Activated T-cell treated with anti-CD3 and anti-CD28 coated beads for 4 hours (primary cell): ENCODE results near the gene NIN.

Experiments used
- DNase-seq: peaks from one replicate; pipeline ENCODE4 v3.0.0-alpha.2; 2020

The NIN gene

DNA sequence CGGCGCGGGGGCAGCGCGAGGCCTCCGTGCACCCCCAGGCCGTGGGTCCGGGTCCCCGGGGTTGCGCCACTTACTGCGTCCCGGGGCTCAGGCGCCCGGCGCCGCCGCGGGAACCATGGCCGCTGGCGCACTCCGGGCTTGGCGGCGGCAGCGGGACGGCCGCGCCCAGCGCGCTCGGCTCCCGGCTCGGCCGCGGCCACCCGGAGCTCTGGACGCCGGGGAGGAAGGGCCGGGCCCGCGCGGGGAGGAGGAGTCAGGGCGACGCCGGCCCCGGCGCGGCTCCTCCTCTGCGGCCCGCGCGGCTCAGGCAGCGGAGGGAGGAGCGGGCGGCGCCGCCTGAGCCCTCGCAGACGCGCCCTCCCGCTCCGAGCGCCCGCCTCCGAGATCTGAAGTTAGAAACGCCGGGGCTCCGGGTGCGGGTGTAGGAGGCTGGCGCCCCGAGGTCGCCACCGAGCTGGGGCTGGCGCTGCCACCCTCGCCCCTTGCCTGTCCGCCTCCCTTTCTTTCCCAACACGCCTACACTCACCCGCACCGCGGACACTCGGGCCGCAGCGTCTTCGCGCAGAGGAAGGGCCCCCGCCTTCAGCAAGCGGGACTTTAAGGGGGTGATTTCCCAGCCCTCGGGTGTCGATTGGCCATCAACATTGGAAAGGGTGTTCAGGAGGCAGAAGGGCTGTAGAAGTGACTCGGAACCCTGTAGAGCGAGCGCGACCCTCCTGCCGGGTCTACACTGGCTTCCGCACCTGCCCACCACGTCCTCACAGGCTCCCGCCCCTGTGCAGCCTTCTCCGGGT is at the start of gene NIN:
Gene NIN, minus strand, starts transcription at position 231 of the 794 bp plus-strand sequence. CDS start 9,106 bp downstream, outside the sequence.
- DNase-seq: peak; percentile 60

- DNase-seq: peak; percentile 18
Observed at GRCh38 chr14:50875359-50876070, 44.6 kb upstream of the NIN start.

GRCh38 chr14:50874757-50875156 is 43.8 kb upstream of the NIN start:
- DNase-seq: no peak

DNA sequence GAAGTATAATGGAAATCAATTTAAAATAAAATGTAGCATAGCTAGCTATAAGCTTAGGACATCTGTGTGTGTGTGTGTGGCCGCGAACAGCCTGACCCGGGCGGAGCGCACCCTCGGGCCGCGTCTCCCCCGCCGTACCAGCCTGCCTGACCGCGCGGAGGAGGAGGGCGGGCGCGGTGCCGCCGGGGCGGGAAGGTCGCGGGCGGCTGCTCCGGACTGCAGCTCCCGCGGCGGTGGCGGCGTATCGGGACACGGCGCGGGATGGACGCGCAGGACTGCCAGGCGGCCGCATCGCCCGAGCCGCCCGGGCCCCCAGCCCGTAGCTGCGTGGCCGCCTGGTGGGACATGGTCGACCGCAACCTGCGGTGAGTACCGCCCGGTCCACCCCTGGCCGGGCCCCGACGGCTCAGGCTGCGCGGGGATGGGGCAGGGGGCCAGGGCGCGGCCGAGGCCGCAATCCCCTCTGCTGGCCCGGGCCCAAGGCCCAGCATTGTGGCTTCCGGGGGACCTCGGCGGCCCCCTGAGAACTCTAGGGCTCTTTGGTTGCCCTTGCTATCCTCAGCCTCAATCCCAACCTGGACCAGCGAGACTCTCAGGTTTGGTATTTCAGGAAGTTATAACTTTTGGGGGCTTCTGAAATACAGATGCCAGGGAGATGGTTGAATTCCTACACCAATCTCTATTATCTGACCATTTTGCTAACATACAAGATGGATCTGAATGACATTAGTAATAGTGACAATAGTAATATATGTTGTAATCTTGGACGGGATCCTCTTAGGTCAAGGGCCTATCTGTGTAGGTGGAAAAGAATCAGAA is 41.2 kb upstream of the NIN start, which contains the start of gene ABHD12B:
Gene ABHD12B, plus strand, starts transcription at position 140 of the 819 bp plus-strand sequence. Its CDS starts 122 bp downstream, at position 262.
- DNase-seq: no peak

DNA sequence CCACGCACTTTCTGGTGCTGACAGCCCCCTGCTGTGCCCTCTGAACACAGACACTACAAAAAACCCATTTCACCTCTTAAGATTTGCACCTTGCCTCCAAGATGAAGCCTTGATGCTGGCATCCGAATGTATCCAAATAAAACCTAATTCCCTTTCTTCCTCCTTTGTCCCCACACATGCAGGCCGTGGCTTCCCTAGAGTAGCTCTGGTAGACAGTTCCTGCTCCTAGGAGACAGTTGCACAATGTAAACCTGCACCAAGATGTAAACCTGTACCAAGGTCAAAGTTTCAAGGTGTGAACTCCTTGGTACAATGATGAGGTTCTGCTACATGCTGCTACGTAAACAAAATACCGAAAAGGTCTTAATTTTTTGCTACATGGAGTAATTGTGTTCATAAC is 40.3 kb upstream of the NIN start:
- DNase-seq: no peak

GRCh38 chr14:50865391-50866076 is 34.6 kb upstream of the NIN start:
- no peak for DNase-seq

GRCh38 chr14:50864946-50865345 is 34.0 kb upstream of the NIN start:
- DNase-seq: no peak

DNA sequence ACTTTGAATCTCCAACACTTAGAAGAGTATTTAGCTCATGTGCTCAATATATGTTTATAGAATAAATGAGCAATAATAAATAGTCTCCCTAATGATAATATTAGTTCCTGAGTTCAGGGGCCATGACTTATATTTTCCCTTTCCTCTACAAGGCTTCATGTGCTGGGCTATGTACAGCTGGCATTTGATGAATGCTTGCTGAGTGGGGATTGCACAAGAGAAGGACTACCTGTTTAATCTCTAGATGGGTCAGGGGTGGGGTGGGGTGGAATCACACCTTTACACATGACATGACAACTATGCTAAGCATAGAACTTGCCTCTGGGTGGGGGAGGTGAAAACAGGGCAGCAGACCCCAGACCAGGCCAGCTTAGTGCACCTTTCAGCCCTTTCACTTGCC is 33.3 kb upstream of the NIN start:
- no peak for DNase-seq

GRCh38 chr14:50862036-50862570 is 31.1 kb upstream of the NIN start:
- no peak for DNase-seq

GRCh38 chr14:50860478-50861086 is 29.6 kb upstream of the NIN start:
- peak; percentile 91 for DNase-seq

- DNase-seq: no peak
Observed at GRCh38 chr14:50859296-50859624, 28.3 kb upstream of the NIN start.

DNA sequence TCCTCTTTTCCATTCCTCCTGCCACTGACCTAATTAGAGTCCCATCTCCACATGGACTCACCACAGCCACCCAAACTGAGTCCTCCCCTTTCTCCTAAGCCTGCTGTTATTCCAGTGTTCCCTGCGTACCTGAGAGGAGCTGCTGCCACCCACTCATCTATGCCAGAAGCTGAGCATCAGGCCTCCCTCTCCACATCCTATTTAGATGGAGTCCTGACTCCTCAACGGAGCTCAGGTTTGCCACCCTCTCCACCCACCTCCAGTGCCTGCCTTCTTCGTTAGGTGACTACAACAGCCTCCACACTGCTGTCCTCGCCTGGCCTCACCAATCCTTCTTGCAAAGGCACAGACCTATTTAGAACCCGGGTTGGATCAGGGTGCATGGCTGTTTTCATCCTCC is 25.7 kb upstream of the NIN start:
- no peak for DNase-seq

DNA sequence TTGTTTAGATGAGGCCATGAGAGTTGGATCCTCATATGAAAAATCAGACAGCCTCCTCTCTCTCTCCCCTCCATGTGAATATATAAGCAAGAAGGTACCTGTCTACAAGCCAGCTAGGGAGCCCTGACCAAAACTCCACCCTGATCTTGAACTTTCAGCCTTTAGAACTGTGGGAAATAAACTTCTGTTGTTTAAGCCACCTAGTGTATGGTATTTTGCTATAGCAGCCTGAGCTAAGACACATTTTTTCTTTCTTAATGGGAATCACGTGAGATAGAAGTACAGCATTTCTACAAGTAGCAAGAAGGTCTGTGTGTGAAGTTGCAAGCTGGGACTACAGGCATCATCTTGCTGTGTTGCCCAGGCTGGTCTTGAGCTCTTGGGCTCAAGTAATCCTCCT is 24.6 kb upstream of the NIN start:
- no peak for DNase-seq

DNA sequence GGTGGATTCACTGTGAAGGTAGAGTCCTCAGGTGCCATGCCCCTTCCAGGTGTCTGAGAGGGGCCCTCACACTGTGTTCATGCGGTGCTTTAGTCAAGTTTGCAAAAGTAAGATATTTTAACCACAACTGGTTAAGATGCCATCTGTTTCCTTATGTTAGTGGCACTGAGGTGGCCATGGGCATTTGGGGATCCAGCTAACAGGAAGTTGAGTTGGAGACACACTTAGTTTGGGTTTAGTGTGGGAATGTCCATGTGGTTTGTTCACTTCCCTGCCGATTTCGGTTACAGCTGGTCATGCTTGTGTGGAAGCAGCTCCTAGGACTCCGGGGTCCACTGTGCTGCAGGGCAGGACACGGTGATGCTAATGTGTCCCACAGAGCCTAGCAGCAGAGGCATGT is 23.6 kb upstream of the NIN start:
- no peak for DNase-seq

DNA sequence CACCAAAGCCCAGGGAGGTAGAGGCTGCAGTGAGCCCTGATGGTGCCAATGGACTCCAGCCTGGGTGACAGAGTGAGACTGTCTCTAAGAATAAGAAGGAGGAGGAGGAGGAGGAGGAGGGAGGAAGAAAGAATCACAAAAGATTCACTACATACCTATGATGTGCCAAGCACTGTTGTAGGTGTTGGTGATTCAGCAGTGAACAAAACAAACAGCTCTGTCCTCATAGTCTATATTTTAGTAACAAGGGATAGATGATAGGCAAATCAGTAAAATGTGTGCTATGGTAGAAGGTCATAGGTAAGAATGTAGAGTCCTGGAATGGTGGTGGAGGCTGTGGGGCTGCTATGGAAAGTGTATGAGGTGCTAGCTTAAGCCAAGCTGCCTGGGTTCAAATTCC is 22.9 kb upstream of the NIN start:
- no peak for DNase-seq

GRCh38 chr14:50846226-50846880 is 15.4 kb upstream of the NIN start:
- no peak for DNase-seq

DNA sequence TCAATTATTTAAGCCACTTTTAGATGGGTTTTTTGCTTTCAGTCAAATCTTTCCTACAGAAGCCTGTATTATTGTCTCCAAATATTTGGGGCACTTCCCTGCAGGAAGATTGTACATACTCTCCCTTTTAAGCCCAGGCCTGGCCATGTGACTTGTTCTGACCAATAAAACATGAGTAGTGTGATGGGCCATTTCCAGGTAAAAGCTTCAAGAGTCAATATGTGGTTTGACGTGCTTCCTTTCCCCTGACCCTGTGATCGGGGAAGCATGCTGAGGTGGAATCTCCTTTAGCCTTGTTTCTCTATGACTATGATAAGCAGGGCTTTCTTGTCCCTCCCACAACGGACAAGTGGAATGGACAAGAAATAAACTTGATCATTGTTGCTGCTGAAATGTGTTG is 14.2 kb upstream of the NIN start:
- DNase-seq: no peak

DNA sequence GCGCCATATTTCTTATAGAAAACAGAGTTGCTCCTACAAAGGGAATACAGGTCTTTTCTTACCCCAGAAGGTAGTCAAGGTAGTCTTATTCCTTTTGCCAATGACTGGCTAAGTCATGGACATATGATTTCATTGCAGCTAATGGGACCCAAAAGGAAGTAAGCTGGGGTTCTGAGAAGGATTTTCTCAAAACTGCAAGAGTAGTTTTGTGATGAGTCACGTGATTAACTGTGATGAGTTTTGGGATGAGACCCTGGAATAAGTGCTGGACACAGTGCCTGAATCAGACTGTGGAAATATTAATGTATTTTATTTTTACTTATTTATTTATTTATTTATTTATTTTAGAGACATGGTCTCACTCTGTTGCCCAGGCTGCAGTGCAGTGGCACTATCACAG is 13.4 kb upstream of the NIN start:
- no peak for DNase-seq

DNA sequence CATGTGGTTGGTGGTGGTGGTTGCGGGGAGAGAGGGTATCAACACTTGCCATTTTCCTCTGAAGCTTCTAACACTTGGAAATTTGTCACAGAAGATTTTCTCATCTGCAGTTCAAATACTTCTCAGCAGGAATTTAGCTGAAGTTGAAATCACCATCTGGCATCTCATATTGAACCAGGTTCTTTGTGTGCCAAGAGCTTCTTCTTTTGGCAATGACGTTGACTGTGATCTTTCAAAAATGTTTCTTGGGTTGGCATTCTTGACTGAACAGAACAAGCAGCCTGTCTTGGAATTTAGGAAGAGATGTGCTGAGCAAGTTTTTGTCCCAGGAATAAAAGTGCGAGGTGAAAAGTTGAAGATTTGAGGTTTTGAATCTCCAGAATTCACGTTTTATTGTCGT is 8.7 kb upstream of the NIN start:
- DNase-seq: no peak

GRCh38 chr14:50839048-50839447 is 8.1 kb upstream of the NIN start:
- no peak for DNase-seq

DNA sequence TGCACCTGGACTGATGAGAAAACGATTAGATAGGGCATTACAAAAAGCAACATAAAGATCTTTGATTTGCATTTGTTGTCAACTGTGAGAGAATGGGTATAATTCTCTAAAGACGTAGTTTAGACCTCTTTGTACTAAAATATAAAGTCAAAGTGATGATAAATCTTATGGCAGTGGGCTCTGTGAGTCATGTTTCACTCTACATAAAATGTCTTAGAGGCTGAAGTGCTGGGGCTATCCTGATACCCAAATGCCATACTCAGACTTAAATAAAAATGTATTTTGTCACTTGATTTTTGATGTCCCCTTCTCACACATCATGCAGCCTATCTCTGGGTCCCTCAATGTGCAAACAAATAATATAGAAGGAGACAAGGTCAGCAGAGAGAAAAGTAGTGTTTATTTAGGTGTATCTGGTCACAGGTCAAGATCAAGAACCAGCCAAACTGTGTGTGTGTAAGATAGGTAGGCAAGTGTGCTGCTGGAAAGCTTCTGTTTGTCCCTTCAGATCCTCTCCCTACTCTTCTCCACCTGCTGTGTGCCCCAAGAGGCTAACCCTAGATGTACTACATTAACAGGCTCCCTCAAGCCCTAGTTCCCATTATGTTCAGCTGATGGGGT is 7.0 kb upstream of the NIN start:
- DNase-seq: no peak
